ENCODE measurements around the gene NFX1.

DNA sequence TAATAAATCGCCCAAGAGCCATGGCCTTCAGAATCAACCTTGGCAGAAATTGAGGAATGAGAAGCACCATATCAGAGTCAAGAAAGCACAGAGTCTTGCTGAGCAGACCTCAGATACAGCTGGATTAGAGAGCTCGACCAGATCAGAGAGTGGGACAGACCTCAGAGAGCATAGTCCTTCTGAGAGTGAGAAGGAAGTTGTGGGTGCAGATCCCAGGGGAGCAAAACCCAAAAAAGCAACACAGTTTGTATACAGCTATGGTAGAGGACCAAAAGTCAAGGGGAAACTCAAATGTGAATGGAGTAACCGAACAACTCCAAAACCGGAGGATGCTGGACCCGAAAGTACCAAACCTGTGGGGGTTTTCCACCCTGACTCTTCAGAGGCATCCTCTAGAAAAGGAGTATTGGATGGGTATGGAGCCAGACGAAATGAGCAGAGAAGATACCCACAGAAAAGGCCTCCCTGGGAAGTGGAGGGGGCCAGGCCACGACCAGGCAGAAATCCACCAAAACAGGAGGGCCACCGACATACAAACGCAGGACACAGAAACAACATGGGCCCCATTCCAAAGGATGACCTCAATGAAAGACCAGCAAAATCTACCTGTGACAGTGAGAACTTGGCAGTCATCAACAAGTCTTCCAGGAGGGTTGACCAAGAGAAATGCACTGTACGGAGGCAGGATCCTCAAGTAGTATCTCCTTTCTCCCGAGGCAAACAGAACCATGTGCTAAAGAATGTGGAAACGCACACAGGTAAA lies 4.5 kb downstream of the NFX1 start:
- TF ChIP-seq POLR2AphosphoS5 (IDR thresholded peaks at IDR 0.05; ENCODE audit: borderline replicate concordance, low read depth, low read length) (no peak), FOXP2 (optimal IDR thresholded peaks at IDR 0.05; ENCODE audit: control extremely low read depth, extremely low read length, insufficient read depth) (no peak)
